Activated T-cell treated with anti-CD3 and anti-CD28 coated beads for 48 hours (primary cell): ENCODE data around the gene ANO1.
A peak's percentile ranks its signal among the peaks of the same experiment; 100 is the strongest.
"Not testable (repeated sequence)": the region's sequence is repeated elsewhere in the genome, so short reads cannot be mapped to it uniquely, and the experiment has no call there.

Experiments
- DNase-seq: peaks from one replicate; pipeline ENCODE4 v3.0.0-alpha.2; 2020; ENCODE audit warnings: low read depth

The ANO1 gene

GRCh38 chr11:70192666-70193410 lies 114.7 kb downstream of the ANO1 start:
- no peak for DNase-seq

GRCh38 chr11:70193411-70194292 lies 115.5 kb downstream of the ANO1 start:
- no peak for DNase-seq

DNA sequence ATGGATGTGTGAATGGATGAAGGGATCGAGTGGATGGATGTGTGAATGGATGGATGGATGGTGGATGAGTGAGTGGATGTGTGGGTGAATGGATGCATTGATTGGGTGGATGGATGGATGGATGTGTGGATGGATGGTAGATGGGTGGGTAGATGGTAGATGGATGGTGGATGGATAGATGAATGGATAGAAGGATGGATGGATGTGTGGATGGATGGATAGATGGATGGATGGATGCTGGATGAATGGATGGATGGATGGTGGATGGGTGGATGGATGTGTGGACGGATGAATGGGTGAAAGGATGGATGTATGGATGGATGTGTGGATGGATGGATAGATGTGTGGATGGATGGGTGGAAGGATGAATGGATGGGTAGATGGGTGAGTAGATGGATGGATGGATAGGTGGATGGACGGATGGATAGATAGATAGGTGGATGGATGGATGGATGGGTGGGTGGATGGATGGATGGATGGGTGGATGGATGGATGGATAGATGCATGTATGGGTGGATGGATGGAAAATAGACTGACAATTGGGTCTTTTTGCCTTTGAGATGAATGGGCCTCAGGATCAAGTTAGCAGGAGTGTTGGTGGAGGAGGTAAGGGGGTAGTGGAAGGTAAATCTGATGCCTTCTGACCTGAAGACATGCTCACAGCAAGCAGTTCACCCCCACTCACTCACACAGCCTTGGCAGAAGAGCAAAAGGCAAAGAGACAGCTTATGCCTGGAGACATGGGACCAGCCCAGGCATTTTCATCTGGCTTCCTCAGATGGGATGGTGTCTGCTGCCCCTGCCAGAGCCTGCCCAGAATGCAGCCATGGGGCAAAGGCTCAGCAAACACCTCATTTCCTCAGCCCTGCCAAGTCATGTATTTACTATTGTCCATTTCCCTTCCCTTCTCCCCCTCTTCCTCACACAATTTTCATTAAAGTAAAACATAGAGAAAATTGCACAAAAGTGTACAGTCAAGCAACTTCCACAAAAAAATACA lies 117.0 kb downstream of the ANO1 start:
- DNase-seq, result no peak

DNA sequence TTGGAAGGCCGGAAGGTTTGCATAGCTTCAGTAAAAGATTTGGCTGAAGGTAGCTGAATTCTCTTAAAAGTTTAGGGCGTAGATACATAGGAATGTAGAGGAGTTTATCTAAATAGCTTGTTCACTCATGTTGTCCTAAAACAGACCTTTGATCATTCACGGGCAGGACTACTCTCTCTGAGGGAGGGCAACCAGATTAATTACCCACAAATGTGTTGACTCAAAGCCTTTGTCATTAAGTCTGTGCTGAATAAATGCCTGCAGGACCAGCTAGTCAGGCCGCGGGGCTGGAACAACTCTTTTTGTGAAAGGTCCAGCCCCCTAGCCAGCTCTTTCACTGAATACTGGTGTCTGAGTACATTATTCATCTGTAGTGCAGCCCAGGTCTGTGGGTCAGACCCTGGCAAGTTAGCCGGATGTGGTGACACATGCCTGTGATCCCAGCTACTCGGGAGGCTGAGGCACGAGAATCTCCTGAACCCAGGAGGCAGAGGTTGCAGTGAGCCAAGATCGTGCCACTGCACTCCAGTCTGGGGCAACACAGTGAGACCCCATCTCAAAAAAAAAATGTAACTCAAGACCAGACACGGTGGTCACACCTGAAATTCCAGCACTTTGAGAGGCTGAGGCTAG lies 122.2 kb downstream of the ANO1 start:
- no peak for DNase-seq

GRCh38 chr11:70201047-70201446 lies 122.9 kb downstream of the ANO1 start:
- not testable (repeated sequence) for DNase-seq

DNA sequence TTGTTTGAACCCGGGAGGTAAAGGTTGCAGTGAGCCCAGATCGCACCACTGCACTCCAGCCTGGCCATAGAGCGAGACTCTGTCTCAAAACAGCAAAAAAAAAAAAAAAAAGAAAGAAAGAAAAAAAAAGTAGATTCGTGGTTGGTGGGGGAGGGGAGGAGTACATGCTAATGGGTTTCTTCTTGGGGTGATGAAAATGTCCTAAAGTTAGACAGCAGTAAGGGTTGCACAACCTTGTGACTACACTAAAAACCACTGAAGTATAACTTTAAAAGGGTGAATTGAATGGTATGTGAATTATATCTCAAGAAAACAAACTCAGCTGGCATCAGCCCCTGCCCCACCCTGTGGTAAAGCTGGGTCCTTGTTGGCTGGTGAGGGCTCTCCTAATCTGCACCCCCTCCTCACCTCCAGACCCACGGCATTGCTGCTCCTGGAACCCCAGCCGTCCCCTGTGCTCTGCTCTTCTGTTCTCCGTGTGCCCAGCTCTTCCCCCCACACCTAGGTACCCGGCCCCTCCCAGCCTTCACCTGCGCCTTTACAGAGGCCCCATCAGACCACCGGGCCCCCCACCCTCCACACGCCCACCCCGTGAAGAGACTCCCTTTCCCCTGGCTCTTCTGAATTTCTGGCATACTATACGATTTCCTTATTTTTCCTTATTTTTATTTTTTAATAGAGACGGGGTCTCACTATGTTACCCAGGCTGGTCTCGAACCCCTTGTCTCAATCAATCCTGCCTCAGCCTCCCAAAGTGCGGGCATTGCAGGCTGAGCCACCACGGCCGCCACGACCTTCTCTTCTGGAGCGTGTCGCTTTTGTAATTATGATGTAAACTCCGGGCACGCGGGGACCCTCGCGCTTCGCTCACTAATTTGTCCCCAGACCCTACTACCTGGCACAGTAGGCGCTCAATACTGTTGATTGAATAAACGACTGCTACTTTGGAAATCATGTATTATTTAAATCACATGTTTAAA lies 124.1 kb downstream of the ANO1 start:
- no peak for DNase-seq

DNA sequence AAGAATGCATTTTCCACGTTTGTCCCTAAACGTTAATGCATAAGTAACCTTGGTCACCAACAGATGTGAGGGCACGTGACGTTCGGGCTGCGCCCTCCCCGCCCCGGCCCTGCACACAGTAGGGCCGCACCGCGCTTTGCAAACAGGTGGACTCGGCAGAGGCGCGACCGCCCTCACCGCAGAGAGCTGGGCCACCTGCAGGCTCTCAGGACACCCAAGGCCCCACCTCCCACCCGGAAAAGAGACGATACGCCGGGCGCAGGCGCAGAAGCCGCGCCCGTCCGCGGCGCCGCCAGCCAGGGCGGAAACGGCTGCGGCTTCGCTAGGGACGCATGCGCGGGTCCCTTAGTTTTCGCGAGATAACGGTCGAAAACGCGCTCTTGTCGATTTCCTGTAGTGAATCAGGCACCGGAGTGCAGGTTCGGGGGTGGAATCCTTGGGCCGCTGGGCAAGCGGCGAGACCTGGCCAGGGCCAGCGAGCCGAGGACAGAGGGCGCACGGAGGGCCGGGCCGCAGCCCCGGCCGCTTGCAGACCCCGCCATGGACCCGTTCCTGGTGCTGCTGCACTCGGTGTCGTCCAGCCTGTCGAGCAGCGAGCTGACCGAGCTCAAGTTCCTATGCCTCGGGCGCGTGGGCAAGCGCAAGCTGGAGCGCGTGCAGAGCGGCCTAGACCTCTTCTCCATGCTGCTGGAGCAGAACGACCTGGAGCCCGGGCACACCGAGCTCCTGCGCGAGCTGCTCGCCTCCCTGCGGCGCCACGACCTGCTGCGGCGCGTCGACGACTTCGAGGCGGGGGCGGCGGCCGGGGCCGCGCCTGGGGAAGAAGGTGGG lies 125.0 kb downstream of the ANO1 start, which contains the start of gene FADD:
Gene FADD (plus strand): TSS at position 377 of the 831 bp plus-strand sequence. CDS start 164 bp downstream, at position 541.
- DNase-seq, result peak; percentile 86

- DNase-seq, result peak; percentile 77
Observed at GRCh38 chr11:70203751-70204465, 125.8 kb downstream of the ANO1 start.

- no peak for DNase-seq
Observed at GRCh38 chr11:70204466-70204799, 126.3 kb downstream of the ANO1 start.

DNA sequence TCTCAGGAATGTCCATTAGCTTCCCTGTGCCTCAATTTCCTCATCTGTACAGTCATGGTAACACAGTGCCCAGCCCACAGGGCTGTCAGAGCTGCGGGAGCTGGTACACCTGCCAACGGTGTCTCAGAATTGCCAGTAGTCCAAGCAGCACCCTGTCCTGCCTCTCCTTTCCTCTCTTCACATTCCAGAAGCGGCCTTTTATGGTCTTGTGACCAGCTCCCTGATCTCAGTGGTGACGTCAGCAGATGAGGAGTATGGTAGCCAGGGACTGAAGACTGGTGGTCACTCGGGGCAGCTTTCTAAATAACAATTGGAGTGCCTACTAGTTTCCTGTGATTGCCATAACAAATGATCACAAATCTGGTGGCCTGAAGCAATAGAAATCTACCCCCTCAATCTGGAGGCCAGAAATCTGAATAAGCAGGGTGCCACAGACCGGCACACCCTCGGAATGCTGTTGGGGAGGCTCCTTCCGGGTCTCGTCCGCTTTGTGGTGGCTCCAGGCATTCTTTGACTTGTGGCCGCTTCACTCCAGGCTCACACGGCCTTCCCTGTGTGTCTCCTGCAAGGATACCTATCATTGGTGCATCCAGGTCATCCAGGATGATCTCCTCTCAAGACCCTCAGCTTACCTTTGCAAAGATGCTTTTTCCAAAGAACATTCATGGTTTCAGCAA lies 127.1 kb downstream of the ANO1 start:
- no peak for DNase-seq

- no peak for DNase-seq
Observed at GRCh38 chr11:70205766-70206165, 127.6 kb downstream of the ANO1 start.

GRCh38 chr11:70206226-70206981 lies 128.3 kb downstream of the ANO1 start:
- no peak for DNase-seq

DNA sequence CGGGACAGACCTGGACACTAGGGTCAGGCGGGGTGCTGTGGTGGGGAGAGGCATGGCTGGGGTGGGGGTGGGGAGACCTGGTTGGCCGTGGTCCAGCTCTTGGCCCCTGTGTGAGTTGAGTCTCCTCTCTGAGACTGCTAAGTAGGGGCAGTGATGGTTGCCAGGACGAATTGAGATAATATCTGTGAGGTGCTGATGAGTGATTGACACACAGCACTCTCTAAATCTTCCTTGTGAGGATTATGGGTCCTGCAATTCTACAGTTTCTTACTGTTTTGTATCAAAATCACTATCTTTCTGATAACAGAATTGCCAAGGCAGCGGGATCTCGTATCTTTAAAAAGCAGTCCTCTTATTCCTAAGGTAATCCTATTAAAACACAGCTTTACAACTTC lies 128.9 kb downstream of the ANO1 start:
- DNase-seq, result no peak

- no peak for DNase-seq
Observed at GRCh38 chr11:70207531-70208131, 129.5 kb downstream of the ANO1 start.

GRCh38 chr11:70209391-70209912 lies 131.3 kb downstream of the ANO1 start:
- DNase-seq, result no peak

GRCh38 chr11:70210051-70210501 lies 132.0 kb downstream of the ANO1 start:
- DNase-seq, result no peak

DNA sequence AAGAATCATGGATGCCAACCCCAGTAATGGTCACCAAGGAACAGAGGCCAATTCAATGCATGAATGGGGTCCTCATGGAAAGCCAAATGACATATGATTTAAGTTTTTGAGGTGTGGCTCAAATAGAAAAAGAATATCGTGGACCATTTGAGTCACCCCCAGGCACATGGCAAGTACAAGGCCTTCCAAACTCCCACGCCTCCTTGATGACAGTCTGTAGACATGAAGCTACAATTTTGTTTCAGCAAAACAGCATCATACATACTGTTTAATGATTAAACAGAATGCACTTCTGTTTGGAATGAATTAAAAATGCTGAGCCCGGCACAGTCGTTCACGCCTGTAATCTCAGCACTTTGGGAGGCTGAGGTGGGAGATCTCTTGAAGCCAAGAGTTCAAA lies 132.4 kb downstream of the ANO1 start:
- DNase-seq, result no peak
